Pancreas (tissue), 10 donors: Measurements from ENCODE around the gene HDAC4. TPM values are rescaled to one million over a fixed set of nuclear protein-coding genes. Genes with fewer than 3 reads are reported as not detected.
A peak's percentile ranks its signal among the peaks of the same experiment; 100 is the strongest.
"Not testable (repeated sequence)": the region's sequence is repeated elsewhere in the genome, so short reads cannot be mapped to it uniquely, and the experiment has no call there.

Source experiments
- ATAC-seq, 4 donors: fragments of 200-7000 bp; cut with Tn5 transposase; one replicate each; pipeline versions ENCODE4 v1.8.0 to v1.9.1; 2020; ENCODE audit warnings: mild to moderate bottlenecking in 4 of 4, moderate library complexity in 4 of 4
- DNase-seq, 6 donors: peaks; one replicate each; pipeline ENCODE4 v3.0.0-alpha.2; 2020
- FAIRE-seq: peaks from 2 replicates; lab custom pipeline; 2012; peaks lifted over from hg19 to GRCh38; lab: Jason Lieb, UNC
- H3K27ac ChIP-seq, 4 donors: fragments of 200-600 bp; sonication (generic); 1 replicate in 3 of 4; 2 replicates in 1 of 4; pipeline versions ENCODE4 v1.5.0 to v1.8.0; 2020
- H3K27me3 ChIP-seq, 4 donors: fragments of 200-600 bp; one replicate each; pipeline ENCODE4 v1.8.0; 2021
- H3K36me3 ChIP-seq, 3 donors: fragments of 200-600 bp; sonication (generic) in 1 of 3; one replicate each; pipeline versions ENCODE4 v1.5.0 to v1.8.0; 2020 to 2021
- H3K4me1 ChIP-seq, 3 donors: fragments of 200-600 bp; one replicate each; pipeline ENCODE4 v1.8.0; 2021
- H3K4me3 ChIP-seq, 4 donors: fragments of 200-600 bp; sonication (generic) in 2 of 4; one replicate each; pipeline versions ENCODE4 v1.5.0 to v1.8.0; 2020 to 2021
- H3K9me3 ChIP-seq, 4 donors: fragments of 200-600 bp; one replicate each; pipeline ENCODE4 v1.8.0; 2021
- WGBS, 2 donors: extraction: QIAGEN DNeasy Blood & Tissue Kit; methylation state at CpG; one replicate each; pipeline ENCODE4 v1.1.7; 2013; 5-methylcytosine and 5-hydroxymethylcytosine counted together
- intact Hi-C, 3 donors: fragments of 100-400 bp; cut with DNase I; formaldehyde crosslinking; loops; one replicate each; pipeline versions ENCODE4 v1.11.1 to v1.14.2; 2022
- polyA plus RNA-seq, 2 donors: library from polyadenylated mRNA; stranded (reverse); fragments of 200-250 nt; gene quantifications; one replicate each; pipeline ENCODE4 v1.2.3, GENCODE V29; 2013
- total RNA-seq, 6 donors: library from RNA; stranded (reverse); fragmentation: NEBNext Ultra II Directional in 4 of 6; extraction: Animal tissue kit (Norgen Biotek cat#: 25700) in 4 of 6; gene quantifications; one replicate each; pipeline versions ENCODE4 v1.2.1 to v1.2.4, GENCODE V29; 2021 to 2023
- TF ChIP-seq, protein P1 (sequence below), 4 donors: fragments of 200-600 bp; sonication (generic) in 3 of 4; IDR thresholded peaks; one replicate each; pipeline versions ENCODE4 v1.5.0 to v1.8.0; 2021; ENCODE audit warnings: antibody characterized with exemption in 4 of 4
- donor health status: healthy with polysubstance abuse.
- donor health status: DM: no; HTN: no; CAD: no; lungs with moderate emphysema.
- donor health status: DM: no; HTN: no; CAD: no.
- donor health status: control.
- donor health status: control.
- donor health status: Bipolar disorder and iron deficiency.
- donor health status: DM: yes; HTN: yes; CAD: no.
- donor health status: DM: no; HTN: no; CAD: no.
- donor health status: DM: no; HTN: no; CAD: no.
- donor health status: DM: yes; HTN: yes; CAD: no.

The HDAC4 gene
- total and polyA plus RNA-seq, 8 donors = 8.2 to 31.8 (median 16.6) TPM

DNA sequence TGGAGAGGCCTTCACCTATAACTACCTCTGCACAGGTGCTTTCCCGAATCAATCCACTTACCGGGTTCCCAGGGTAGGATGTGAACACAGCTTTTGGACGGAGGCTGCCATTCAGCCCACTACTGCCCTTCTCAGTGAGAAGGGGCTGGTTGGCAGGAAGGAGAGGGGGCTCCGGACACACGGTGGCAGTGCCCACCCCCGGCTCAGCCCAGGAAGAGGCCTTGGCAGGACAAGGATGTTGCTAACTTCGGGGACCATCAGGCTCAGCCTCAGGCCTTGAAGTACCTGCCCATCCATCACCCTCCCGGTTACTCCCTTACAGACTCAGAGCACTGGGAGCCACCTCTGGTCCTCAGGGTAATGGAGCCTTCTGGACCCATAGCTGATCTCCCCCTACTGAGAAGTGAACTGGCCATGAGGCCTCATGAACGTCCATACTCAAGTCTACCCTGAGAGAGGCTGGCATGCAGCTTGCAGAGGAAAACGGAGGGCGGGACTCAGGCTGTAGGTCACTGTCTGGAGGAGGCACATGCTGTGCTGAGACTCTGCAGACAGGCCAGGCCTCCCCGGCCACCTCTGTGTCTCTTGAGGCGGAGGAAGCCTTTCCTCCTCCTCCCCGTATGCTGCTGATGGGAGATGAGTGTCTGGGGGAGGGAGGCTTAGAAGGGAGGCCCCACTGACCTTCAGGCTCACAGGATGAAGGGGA, 361.9 kb downstream of the HDAC4 start:
- intact Hi-C loops = loop anchor here in 2 of 3 donors (5.0 to 10.0 kb wide), 3 partner anchors 953 to 1106 kb away; partner anchors contain the start of gene OTOS (in 1 of the 2)
- FAIRE-seq (no peak), ATAC-seq (no peak), DNase-seq (peak in 1 of 6 donors; percentile 46)
- TF ChIP-seq, protein P1, sequence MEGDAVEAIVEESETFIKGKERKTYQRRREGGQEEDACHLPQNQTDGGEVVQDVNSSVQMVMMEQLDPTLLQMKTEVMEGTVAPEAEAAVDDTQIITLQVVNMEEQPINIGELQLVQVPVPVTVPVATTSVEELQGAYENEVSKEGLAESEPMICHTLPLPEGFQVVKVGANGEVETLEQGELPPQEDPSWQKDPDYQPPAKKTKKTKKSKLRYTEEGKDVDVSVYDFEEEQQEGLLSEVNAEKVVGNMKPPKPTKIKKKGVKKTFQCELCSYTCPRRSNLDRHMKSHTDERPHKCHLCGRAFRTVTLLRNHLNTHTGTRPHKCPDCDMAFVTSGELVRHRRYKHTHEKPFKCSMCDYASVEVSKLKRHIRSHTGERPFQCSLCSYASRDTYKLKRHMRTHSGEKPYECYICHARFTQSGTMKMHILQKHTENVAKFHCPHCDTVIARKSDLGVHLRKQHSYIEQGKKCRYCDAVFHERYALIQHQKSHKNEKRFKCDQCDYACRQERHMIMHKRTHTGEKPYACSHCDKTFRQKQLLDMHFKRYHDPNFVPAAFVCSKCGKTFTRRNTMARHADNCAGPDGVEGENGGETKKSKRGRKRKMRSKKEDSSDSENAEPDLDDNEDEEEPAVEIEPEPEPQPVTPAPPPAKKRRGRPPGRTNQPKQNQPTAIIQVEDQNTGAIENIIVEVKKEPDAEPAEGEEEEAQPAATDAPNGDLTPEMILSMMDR (IDR thresholded peaks at IDR 0.05) = no peak
- Histone ChIP-seq H3K27me3 (no peaks in the 10 kb centered on the region), H3K27ac (no peak overlapping the region), H3K4me3 (no peak overlapping the region), H3K36me3 (no peaks in the 10 kb centered on the region), H3K4me1 (no peaks in the 10 kb centered on the region), H3K9me3 (no peaks in the 10 kb centered on the region)
- 74% methylated on average over 14 of the region's 14 CpGs for WGBS, 2 donors

- peak in 1 of 6 donors; percentile 47 for DNase-seq
- ATAC-seq, H3K27ac ChIP-seq, H3K27me3 ChIP-seq, FAIRE-seq, H3K4me1 ChIP-seq, H3K36me3 ChIP-seq, H3K4me3 ChIP-seq, H3K9me3 ChIP-seq: not testable (repeated sequence)
- intact Hi-C loops = loop anchor here in 2 of 3 donors (5.0 to 10.0 kb wide), 3 partner anchors 954 to 1107 kb away; partner anchors contain the start of gene OTOS (in 1 of the 2)
- WGBS, 2 donors = 88 to 91% methylated on average over 9 to 12 of the region's 13 CpGs
These were observed 362.5 kb downstream of the HDAC4 start for GRCh38 chr2:239038284-239038683.

DNA sequence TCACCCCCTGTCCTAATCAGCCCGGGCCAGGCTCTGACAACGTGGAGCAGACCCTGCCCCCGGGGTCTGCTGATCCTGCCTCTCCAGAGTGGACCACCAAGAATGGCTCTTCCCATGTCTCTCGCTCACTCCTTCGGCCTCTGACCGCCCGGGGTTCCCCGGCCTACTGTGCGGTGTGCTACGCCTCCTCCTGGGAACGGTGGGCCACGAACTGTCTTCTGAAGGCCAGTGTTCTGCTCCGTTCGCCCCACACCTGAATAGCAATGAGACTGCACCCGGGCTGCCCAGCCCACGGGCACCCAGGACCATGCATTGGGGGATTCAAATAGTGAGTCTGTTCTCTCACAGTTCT, 363.3 kb downstream of the HDAC4 start:
- intact Hi-C loops = loop anchor here in 2 of 3 donors (5.0 to 10.0 kb wide), 3 partner anchors 955 to 1107 kb away; partner anchors contain the start of gene OTOS (in 1 of the 2)
- DNase-seq (no peak), ATAC-seq (no peak), FAIRE-seq (no peak)
- H3K4me1 ChIP-seq = no peaks in the 10 kb centered on the region
- H3K9me3 ChIP-seq = no peaks in the 10 kb centered on the region
- WGBS, 2 donors = 83% methylated on average over 16 of the region's 16 CpGs
- no peak overlapping the region for H3K4me3 ChIP-seq
- H3K27me3 ChIP-seq = no peaks in the 10 kb centered on the region
- no peak overlapping the region for H3K27ac ChIP-seq
- TF ChIP-seq, protein P1 (IDR thresholded peaks at IDR 0.05) = no peak
- no peaks in the 10 kb centered on the region for H3K36me3 ChIP-seq

DNA sequence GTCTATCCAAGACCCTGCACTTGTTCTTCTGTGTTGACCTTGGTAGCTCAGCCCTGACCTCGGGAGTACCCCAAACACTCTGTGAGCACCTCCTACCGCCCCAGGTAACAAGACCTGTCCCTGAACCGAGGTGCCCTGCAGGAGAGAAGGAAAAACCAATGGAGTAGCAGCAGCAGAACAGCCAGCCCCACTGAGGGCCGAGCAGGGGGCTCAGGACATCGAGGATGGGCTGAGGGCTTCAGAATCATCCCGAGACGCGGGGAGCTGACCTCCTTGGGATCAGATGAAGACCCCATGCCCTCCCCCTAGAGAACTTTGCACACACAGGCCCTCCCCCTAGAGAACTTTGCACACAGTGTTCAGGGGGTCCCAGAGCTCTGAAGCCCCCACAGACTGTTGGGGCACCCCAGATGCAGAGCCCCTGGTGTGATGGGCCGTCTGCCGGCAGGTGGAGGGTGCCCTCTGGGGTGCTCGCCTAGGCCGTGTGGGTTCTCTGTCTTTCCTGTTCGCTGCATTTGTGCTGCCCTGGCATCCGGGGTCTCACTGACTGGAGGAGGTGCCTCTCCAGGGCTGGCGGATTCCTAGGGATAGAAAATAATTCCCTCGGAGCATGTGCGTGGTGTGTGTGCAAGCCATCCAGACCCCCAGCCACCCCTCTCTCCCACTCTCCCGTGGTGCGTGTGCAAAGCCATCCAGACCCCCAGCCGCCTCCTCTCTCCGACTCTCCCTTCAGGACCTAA, 363.8 kb downstream of the HDAC4 start:
- intact Hi-C loops = loop anchor here in 2 of 3 donors (5.0 to 10.0 kb wide), 3 partner anchors 955 to 1108 kb away; partner anchors contain the start of gene OTOS (in 1 of the 2)
- 68 to 81% methylated on average over 21 of the region's 21 CpGs for WGBS, 2 donors
- Histone ChIP-seq H3K4me1 (no peaks in the 10 kb centered on the region), H3K36me3 (no peaks in the 10 kb centered on the region), H3K27me3 (no peaks in the 10 kb centered on the region), H3K9me3 (no peaks in the 10 kb centered on the region), H3K27ac (no peak overlapping the region), H3K4me3 (no peak overlapping the region)
- ATAC-seq (no peak), FAIRE-seq (no peak), DNase-seq (peak in 1 of 6 donors; percentile 35)
- TF ChIP-seq, protein P1 (IDR thresholded peaks at IDR 0.05) = no peak

GRCh38 chr2:239035997-239036731, 364.7 kb downstream of the HDAC4 start:
- Histone ChIP-seq H3K4me3 (no peak overlapping the region), H3K27ac (no peak overlapping the region), H3K4me1 (no peaks in the 10 kb centered on the region), H3K36me3 (no peaks in the 10 kb centered on the region), H3K9me3 (no peaks in the 10 kb centered on the region), H3K27me3 (no peaks in the 10 kb centered on the region)
- DNase-seq (peak in 1 of 6 donors; percentile 51), FAIRE-seq (no peak), ATAC-seq (no peak)
- TF ChIP-seq, protein P1 (IDR thresholded peaks at IDR 0.05) = no peak
- intact Hi-C loops = loop anchor here in 2 of 3 donors (5.0 to 10.0 kb wide), 3 partner anchors 956 to 1109 kb away; partner anchors contain the start of gene OTOS (in 1 of the 2)
- 51 to 58% methylated on average over 15 of the region's 15 CpGs for WGBS, 2 donors
